Sigmoid colon (tissue), 7 donors: ENCODE measurements around the gene XPO6. TPM values are rescaled to one million over a fixed set of nuclear protein-coding genes. Genes with fewer than 3 reads are reported as not detected.

Experiments used
- DNase-seq: peaks from one replicate; pipeline ENCODE4 v3.0.0-alpha.2; 2019
- H3K27ac ChIP-seq, 4 donors: fragments of 200-600 bp; sonication (generic); one replicate each; pipeline ENCODE4 v1.5.1; 2016 to 2019; ENCODE audit warnings: mild to moderate bottlenecking in 1 of 4
- H3K27me3 ChIP-seq, 3 donors: fragments of 200-600 bp; sonication (generic); one replicate each; pipeline ENCODE4 v1.5.1; 2019; ENCODE audit warnings: mild to moderate bottlenecking in 1 of 3
- H3K36me3 ChIP-seq, 4 donors: fragments of 200-600 bp; sonication (generic); one replicate each; pipeline ENCODE4 v1.5.1; 2016 to 2019
- H3K4me1 ChIP-seq, 4 donors: fragments of 200-600 bp; sonication (generic); one replicate each; pipeline ENCODE4 v1.5.1; 2017 to 2019
- H3K4me3 ChIP-seq, 4 donors: fragments of 200-600 bp; sonication (generic); one replicate each; pipeline ENCODE4 v1.5.1; 2017 to 2019; ENCODE audit warnings: mild to moderate bottlenecking in 2 of 4, moderate library complexity in 1 of 4
- H3K9me3 ChIP-seq, 4 donors: fragments of 200-600 bp in 3 of 4; sonication (generic) in 3 of 4; one replicate each; pipeline versions ENCODE4 v1.5.1 to v1.6.1; 2013 to 2019
- EP300 ChIP-seq, 4 donors: sonication (generic); formaldehyde crosslinking; IDR thresholded peaks; one replicate each; pipeline ENCODE4 v1.6.1; 2017; ENCODE audit warnings: antibody characterized with exemption in 4 of 4
- POLR2A ChIP-seq, 2 donors: fragments of 450-650 bp; IDR thresholded peaks; one replicate each; pipeline ENCODE4 v1.6.1; 2016; ENCODE audit warnings: antibody characterized with exemption in 2 of 2, mild to moderate bottlenecking in 2 of 2, moderate library complexity in 2 of 2
- POLR2AphosphoS5 ChIP-seq, 4 donors: sonication (generic); formaldehyde crosslinking; IDR thresholded peaks; one replicate each; pipeline ENCODE4 v1.6.1; 2017; ENCODE audit warnings: antibody characterized with exemption in 4 of 4
- WGBS, 2 donors: extraction: QIAGEN DNeasy Blood & Tissue Kit; methylation state at CpG; one replicate each; pipeline ENCODE4 v1.1.7; 2013; 5-methylcytosine and 5-hydroxymethylcytosine counted together
- intact Hi-C: fragments of 100-400 bp; cut with DNase I; formaldehyde crosslinking; loops from one replicate; pipeline ENCODE4 v1.15.1; 2023
- polyA plus RNA-seq, 3 donors: library from polyadenylated mRNA; stranded (reverse); fragments of 200-250 nt; gene quantifications; one replicate each; pipeline ENCODE4 v1.2.3, GENCODE V29; 2013
- total RNA-seq, 4 donors: library from RNA; depleted of rRNA; stranded (reverse); fragments of >200 nt; gene quantifications; one replicate each; pipeline ENCODE4 v1.1.0, GENCODE V29; 2016
- TF ChIP-seq, protein P1 (sequence below), 4 experiments: fragments of 450-650 bp in 3 of 4; fragments of 200-600 bp in 1 of 4; IDR thresholded peaks; one replicate each; pipeline ENCODE4 v1.5.1; 2016 to 2019; ENCODE audit warnings: antibody characterized with exemption in 4 of 4, mild to moderate bottlenecking in 3 of 4, moderate library complexity in 2 of 4
- donor health status: healthy with polysubstance abuse.
- donor health status: Bipolar disorder and iron deficiency.
- donor health status: healthy.

The XPO6 gene
- total and polyA plus RNA-seq, 7 donors, result 40.2 to 101 (median 48.9) TPM

DNA sequence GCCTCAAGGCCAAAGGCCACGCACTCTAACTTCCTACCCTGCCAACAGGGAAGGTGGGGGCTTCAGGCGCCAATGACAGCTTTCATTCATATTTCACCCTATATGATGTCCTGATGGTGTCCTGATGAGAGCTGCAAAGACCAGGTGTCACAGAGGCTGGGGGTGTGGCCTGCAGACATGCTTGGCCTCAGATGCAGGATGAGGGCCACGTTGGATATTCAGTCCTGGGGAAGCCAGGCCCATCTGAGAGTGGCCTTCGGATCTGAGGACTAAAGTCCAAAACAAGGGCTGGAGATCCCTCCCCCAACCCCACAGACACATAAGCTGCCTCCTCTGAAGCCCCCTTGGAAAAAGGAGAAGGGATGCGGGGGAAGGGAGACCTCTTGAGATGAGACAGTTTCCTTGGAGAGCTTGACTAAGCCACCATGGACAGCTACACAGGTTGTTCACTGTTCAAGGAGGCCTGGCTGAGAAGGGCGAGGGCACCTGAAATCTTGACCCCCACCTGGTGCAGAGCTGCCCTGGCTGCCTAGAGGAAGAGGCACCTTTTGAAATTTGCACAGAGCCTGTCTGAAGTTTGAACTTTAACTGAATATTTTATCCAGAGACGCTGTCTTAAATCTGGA is 124.0 kb downstream of the XPO6 start:
- H3K27ac ChIP-seq, result no peak overlapping the region
- WGBS, 2 donors, result 82 to 86% methylated on average over 7 of the region's 7 CpGs
- H3K9me3 ChIP-seq, result no peaks in the 10 kb centered on the region
- H3K36me3 ChIP-seq, result no peaks in the 10 kb centered on the region
- DNase-seq, result no peak
- intact Hi-C loops, result no loop called here
- H3K4me3 ChIP-seq, result no peak overlapping the region
- H3K4me1 ChIP-seq, result no peaks in the 10 kb centered on the region
- TF ChIP-seq POLR2AphosphoS5 (IDR thresholded peaks at IDR 0.05), result no peak
- TF ChIP-seq POLR2A (IDR thresholded peaks at IDR 0.05), result no peak
- TF ChIP-seq, protein P1, sequence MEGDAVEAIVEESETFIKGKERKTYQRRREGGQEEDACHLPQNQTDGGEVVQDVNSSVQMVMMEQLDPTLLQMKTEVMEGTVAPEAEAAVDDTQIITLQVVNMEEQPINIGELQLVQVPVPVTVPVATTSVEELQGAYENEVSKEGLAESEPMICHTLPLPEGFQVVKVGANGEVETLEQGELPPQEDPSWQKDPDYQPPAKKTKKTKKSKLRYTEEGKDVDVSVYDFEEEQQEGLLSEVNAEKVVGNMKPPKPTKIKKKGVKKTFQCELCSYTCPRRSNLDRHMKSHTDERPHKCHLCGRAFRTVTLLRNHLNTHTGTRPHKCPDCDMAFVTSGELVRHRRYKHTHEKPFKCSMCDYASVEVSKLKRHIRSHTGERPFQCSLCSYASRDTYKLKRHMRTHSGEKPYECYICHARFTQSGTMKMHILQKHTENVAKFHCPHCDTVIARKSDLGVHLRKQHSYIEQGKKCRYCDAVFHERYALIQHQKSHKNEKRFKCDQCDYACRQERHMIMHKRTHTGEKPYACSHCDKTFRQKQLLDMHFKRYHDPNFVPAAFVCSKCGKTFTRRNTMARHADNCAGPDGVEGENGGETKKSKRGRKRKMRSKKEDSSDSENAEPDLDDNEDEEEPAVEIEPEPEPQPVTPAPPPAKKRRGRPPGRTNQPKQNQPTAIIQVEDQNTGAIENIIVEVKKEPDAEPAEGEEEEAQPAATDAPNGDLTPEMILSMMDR (IDR thresholded peaks at IDR 0.05), result no peak
- TF ChIP-seq EP300 (IDR thresholded peaks at IDR 0.05), result no peak
- H3K27me3 ChIP-seq, result no peaks in the 10 kb centered on the region

DNA sequence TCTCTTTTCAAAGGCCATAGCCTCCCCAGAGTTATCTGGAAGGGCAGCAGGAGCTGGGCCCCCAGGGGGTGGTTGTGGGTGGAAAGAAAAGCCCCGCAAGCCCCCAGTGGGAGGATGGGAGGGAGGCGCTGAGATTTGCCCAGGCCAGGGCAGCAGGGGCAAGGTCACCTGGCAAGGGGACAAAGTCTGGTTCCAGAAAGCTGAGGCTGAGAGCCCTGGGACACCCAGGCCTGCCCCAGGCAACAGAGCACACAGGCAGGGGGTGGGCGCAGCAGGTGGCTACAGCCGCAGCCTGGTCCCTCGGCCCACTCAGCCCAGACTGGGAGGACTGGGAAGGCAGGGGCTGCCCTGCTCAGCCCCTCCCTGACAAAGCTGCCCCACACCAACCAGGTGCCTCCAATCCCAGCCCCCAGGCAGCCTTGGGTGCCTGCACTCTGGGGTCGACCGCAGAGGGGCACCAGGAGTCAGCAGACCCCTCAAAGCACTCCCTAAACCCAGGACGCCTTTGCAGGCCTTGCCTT is 124.6 kb downstream of the XPO6 start:
- H3K27me3 ChIP-seq, result no peaks in the 10 kb centered on the region
- H3K36me3 ChIP-seq, result no peaks in the 10 kb centered on the region
- TF ChIP-seq, protein P1 (IDR thresholded peaks at IDR 0.05), result no peak
- TF ChIP-seq POLR2A (IDR thresholded peaks at IDR 0.05), result no peak
- TF ChIP-seq EP300 (IDR thresholded peaks at IDR 0.05), result no peak
- no peak for TF ChIP-seq POLR2AphosphoS5 (IDR thresholded peaks at IDR 0.05)
- WGBS, 2 donors, result 90 to 93% methylated on average over 8 of the region's 8 CpGs
- no peaks in the 10 kb centered on the region for H3K4me1 ChIP-seq
- no peaks in the 10 kb centered on the region for H3K9me3 ChIP-seq
- intact Hi-C loops, result no loop called here
- no peak for DNase-seq
- no peak overlapping the region for H3K27ac ChIP-seq
- H3K4me3 ChIP-seq, result no peak overlapping the region

DNA sequence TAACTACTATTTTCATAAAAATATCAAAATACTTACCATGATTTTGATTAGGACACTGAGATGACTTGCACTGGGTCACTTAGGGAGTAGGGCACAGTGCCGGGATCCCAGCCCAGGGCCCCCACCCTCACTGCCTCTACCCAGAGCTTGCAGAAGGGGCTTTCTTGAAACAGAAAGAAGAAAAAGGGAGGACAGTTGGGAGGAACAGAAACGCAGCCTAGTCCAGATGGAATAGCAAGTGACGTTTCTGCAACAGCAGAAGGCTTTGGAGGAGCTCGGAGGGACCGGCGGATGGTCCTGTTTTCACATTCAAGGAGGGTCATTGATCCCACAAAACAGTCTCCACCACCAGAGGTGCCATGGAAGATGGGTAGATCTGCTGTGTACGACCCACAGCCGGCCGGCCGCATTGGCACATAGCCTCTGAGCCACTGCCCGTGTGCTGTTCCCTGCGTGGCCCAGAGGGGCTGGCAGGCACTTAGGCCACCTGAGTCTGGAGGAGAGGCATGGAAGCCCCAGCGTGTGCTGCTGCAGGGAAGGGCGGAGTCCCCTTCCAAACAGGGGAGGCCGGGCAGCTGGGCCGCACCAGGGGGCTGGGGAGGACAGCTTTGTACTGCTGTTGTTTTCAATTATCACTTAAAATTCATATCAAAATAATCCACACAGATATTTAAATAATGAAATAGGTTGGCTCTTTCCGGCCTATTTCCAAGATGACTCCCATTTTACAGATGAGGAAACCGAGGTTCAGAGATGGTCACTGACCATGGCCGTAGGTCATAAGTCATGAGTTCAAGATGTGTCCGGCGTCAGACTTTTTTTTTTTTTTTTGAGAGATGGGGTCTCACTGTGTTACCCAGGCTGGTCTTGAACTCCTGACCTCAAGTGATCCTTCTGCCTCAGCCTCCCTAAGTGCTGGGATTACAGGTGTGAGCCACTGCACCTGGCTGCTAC is 125.3 kb downstream of the XPO6 start:
- no peaks in the 10 kb centered on the region for H3K9me3 ChIP-seq
- intact Hi-C loops, result no loop called here
- 90 to 93% methylated on average over 21 of the region's 21 CpGs for WGBS, 2 donors
- H3K27me3 ChIP-seq, result no peaks in the 10 kb centered on the region
- H3K4me3 ChIP-seq, result no peak overlapping the region
- no peak overlapping the region for H3K27ac ChIP-seq
- H3K4me1 ChIP-seq, result no peaks in the 10 kb centered on the region
- TF ChIP-seq POLR2AphosphoS5 (IDR thresholded peaks at IDR 0.05) (no peak), EP300 (IDR thresholded peaks at IDR 0.05) (no peak), POLR2A (IDR thresholded peaks at IDR 0.05) (no peak)
- TF ChIP-seq, protein P1 (IDR thresholded peaks at IDR 0.05), result no peak
- no peaks in the 10 kb centered on the region for H3K36me3 ChIP-seq
- DNase-seq, result no peak

DNA sequence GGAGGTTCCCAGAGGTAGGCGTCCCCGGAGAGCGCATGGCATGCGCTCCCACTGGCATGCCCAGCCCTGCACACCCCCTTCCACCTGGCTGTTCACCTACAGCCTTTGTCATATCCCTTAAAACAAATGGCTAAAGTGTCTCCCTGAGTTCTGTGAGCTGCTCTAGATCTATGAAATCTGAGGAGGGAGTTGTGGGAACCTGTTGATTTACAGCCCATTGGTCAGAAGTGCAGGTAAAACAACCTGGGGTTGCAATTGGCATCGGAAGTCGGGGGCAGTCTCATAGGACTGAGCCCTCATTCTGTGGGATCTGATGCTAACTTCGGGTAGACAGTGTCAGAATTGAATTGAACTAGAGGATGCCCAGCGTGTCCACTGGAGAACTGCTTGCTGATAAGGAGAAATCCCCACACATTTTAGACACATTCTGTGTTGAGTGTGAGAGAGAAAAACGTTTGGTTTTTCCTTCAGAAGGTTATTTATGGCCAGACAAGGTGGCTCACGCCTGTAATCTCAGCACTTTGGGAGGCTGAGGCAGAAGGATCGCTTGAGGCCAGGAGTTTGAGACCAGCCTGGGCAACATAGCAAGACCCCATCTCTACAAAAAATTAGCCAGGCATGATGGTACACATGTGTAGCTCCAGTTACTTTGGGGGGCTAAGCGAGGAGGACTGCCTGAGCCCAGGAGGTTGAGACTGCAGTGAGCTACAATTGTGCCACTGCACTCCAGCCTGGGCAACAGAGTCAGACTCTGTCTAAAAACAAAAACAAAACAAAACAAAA is 126.2 kb downstream of the XPO6 start:
- 81% methylated on average over 12 of the region's 12 CpGs for WGBS, 2 donors

More for the DNA sequence above, 126.2 kb downstream of the XPO6 start:
- no peaks in the 10 kb centered on the region for H3K27me3 ChIP-seq
- no peak overlapping the region for H3K27ac ChIP-seq
- H3K4me3 ChIP-seq, result no peak overlapping the region
- H3K36me3 ChIP-seq, result no peaks in the 10 kb centered on the region
- TF ChIP-seq EP300 (IDR thresholded peaks at IDR 0.05), result no peak
- intact Hi-C loops, result no loop called here
- no peak for DNase-seq
- no peaks in the 10 kb centered on the region for H3K4me1 ChIP-seq
- H3K9me3 ChIP-seq, result no peaks in the 10 kb centered on the region
